HEK293T (cell line): Measurements from ENCODE around the gene KSR2.

Source experiments
- CTCF ChIA-PET: fragments of 350-600 bp; formaldehyde crosslinking; extraction: SDS; loops from one replicate; lab custom pipeline; 2021; ENCODE audit warnings: antibody characterized with exemption, inconsistent platforms; lab: Yijun Ruan, JAX
- POLR2A ChIA-PET: fragments of 350-600 bp; formaldehyde crosslinking; extraction: SDS; loops from one replicate; lab custom pipeline; 2020; ENCODE audit warnings: antibody characterized with exemption, inconsistent platforms; lab: Yijun Ruan, JAX
- DNase-seq: peaks from one replicate; pipeline ENCODE4 v3.0.0; 2012; ENCODE audit warnings: mixed read lengths; ENCODE audit errors: extremely low spot score
- ARNT ChIP-seq: fragments of 450-650 bp; IDR thresholded peaks from 2 replicates; pipeline ENCODE4 v1.6.1; 2017; ENCODE audit warnings: mild to moderate bottlenecking
- BHLHE40 ChIP-seq: fragments of 450-650 bp; IDR thresholded peaks from 2 replicates; pipeline ENCODE4 v1.6.1; 2016; ENCODE audit warnings: mild to moderate bottlenecking, moderate library complexity, borderline replicate concordance
- CTBP1 ChIP-seq: fragments of 450-650 bp; IDR thresholded peaks from 2 replicates; pipeline ENCODE4 v1.6.1; 2016; ENCODE audit warnings: borderline replicate concordance
- ELF4 ChIP-seq: fragments of 450-650 bp; IDR thresholded peaks from 2 replicates; pipeline ENCODE4 v1.6.1; 2017; ENCODE audit warnings: antibody characterized with exemption
- FOXA1 ChIP-seq: fragments of 450-650 bp; IDR thresholded peaks from 2 replicates; pipeline ENCODE4 v1.6.1; 2016; ENCODE audit warnings: mild to moderate bottlenecking
- FOXK2 ChIP-seq: fragments of 450-650 bp; IDR thresholded peaks from 2 replicates; pipeline ENCODE4 v1.6.1; 2016; ENCODE audit warnings: mild to moderate bottlenecking
- FOXM1 ChIP-seq: fragments of 450-650 bp; IDR thresholded peaks from 2 replicates; pipeline ENCODE4 v1.6.1; 2017; ENCODE audit warnings: mild to moderate bottlenecking, borderline replicate concordance
- HDGF ChIP-seq: fragments of 450-650 bp; IDR thresholded peaks from 2 replicates; pipeline ENCODE4 v1.6.1; 2017; ENCODE audit warnings: antibody characterized with exemption, borderline replicate concordance
- L3MBTL2 ChIP-seq: fragments of 450-650 bp; conservative IDR thresholded peaks from 2 replicates; pipeline ENCODE4 v1.6.1; 2016; ENCODE audit warnings: mild to moderate bottlenecking
- LEF1 ChIP-seq: fragments of 450-650 bp; IDR thresholded peaks from 2 replicates; pipeline ENCODE4 v1.6.1; 2017; ENCODE audit warnings: mild to moderate bottlenecking, borderline replicate concordance
- NFRKB ChIP-seq: fragments of 450-650 bp; IDR thresholded peaks from 2 replicates; pipeline ENCODE4 v1.6.1; 2016; ENCODE audit warnings: mild to moderate bottlenecking, moderate library complexity
- PKNOX1 ChIP-seq: fragments of 450-650 bp; IDR thresholded peaks from 2 replicates; pipeline ENCODE4 v1.6.1; 2016
- SP1 ChIP-seq: fragments of 450-650 bp; IDR thresholded peaks from 2 replicates; pipeline ENCODE4 v1.6.1; 2017
- SUZ12 ChIP-seq: fragments of 450-650 bp; IDR thresholded peaks from 2 replicates; pipeline ENCODE4 v1.6.1; 2016; ENCODE audit warnings: mild to moderate bottlenecking
- TARDBP ChIP-seq: fragments of 450-650 bp; IDR thresholded peaks from 2 replicates; pipeline ENCODE4 v1.6.1; 2016
- ZNF384 ChIP-seq: fragments of 450-650 bp; IDR thresholded peaks from 2 replicates; pipeline ENCODE4 v1.6.1; 2016

The KSR2 gene

GRCh38 chr12:117821480-117822175, 147.2 kb downstream of the KSR2 start:
- CTCF ChIA-PET, result interaction anchor here (0.7 kb wide), 1 partner anchor 16 kb away, joined by 3 read pairs; no protein-coding TSS in a partner anchor
- TF ChIP-seq CTBP1 (no peak), HDGF (no peak), BHLHE40 (no peak), FOXK2 (no peak), ZNF384 (no peak), PKNOX1 (no peak)
- DNase-seq, result no peak
- POLR2A ChIA-PET, result no interaction called here

- CTCF ChIA-PET, result no interaction called here
- no peak for DNase-seq
- no peak for TF ChIP-seq TARDBP
- no peak for TF ChIP-seq PKNOX1
- TF ChIP-seq FOXM1, result no peak
- TF ChIP-seq L3MBTL2, result no peak
- no peak for TF ChIP-seq ZNF384
- TF ChIP-seq NFRKB, result no peak
- no peak for TF ChIP-seq FOXA1
- no peak for TF ChIP-seq BHLHE40
- no peak for TF ChIP-seq SUZ12
- TF ChIP-seq FOXK2, result no peak
- no peak for TF ChIP-seq ELF4
- TF ChIP-seq SP1, result no peak
- no peak for TF ChIP-seq CTBP1
- no peak for TF ChIP-seq HDGF
- TF ChIP-seq ARNT, result no peak
- no peak for TF ChIP-seq LEF1
- POLR2A ChIA-PET, result no interaction called here
Measured at GRCh38 chr12:117820216-117820907, 148.4 kb downstream of the KSR2 start.

- ChIA-PET CTCF (no interaction called here), POLR2A (no interaction called here)
- TF ChIP-seq ELF4 (no peak), SUZ12 (no peak), PKNOX1 (no peak), CTBP1 (no peak), L3MBTL2 (no peak), NFRKB (no peak), FOXA1 (no peak), ARNT (no peak), FOXM1 (no peak), FOXK2 (no peak), BHLHE40 (no peak), ZNF384 (no peak), SP1 (no peak), TARDBP (no peak), HDGF (no peak), LEF1 (no peak)
- DNase-seq, result no peak
Measured at GRCh38 chr12:117819160-117819559, 149.6 kb downstream of the KSR2 start.

- CTCF ChIA-PET, result no interaction called here
- TF ChIP-seq FOXK2 (no peak), L3MBTL2 (no peak), FOXA1 (no peak), BHLHE40 (no peak), CTBP1 (no peak), FOXM1 (no peak), HDGF (no peak)
- DNase-seq, result no peak
- POLR2A ChIA-PET, result no interaction called here
Measured at GRCh38 chr12:117818400-117818799, 150.4 kb downstream of the KSR2 start.

- ChIA-PET CTCF (interaction anchor here (0.7 kb wide), 1 partner anchor 241 kb away, joined by 3 read pairs; no protein-coding TSS in a partner anchor), POLR2A (no interaction called here)
- TF ChIP-seq ZNF384, result no peak
- TF ChIP-seq FOXK2, result no peak
- no peak for TF ChIP-seq FOXA1
- no peak for TF ChIP-seq ARNT
- no peak for TF ChIP-seq CTBP1
- no peak for TF ChIP-seq L3MBTL2
- no peak for TF ChIP-seq TARDBP
- TF ChIP-seq SUZ12, result no peak
- TF ChIP-seq SP1, result no peak
- TF ChIP-seq ELF4, result no peak
- TF ChIP-seq HDGF, result no peak
- no peak for DNase-seq
Measured at GRCh38 chr12:117809509-117809908, 159.3 kb downstream of the KSR2 start.

- POLR2A ChIA-PET, result no interaction called here
- no peak for TF ChIP-seq FOXM1
- no peak for TF ChIP-seq SUZ12
- TF ChIP-seq BHLHE40, result no peak
- TF ChIP-seq ELF4, result no peak
- TF ChIP-seq PKNOX1, result no peak
- TF ChIP-seq HDGF, result no peak
- TF ChIP-seq CTBP1, result no peak
- TF ChIP-seq ZNF384, result no peak
- CTCF ChIA-PET, result no interaction called here
- no peak for DNase-seq
Measured at GRCh38 chr12:117807946-117808345, 160.8 kb downstream of the KSR2 start.
